ENCODE measurements around the gene CDC7. TPM values are rescaled to one million over a fixed set of nuclear protein-coding genes. Genes with fewer than 3 reads are reported as not detected.

The CDC7 gene
- total RNA-seq, 1 donor from 2014 or later, result 1.6 TPM

DNA sequence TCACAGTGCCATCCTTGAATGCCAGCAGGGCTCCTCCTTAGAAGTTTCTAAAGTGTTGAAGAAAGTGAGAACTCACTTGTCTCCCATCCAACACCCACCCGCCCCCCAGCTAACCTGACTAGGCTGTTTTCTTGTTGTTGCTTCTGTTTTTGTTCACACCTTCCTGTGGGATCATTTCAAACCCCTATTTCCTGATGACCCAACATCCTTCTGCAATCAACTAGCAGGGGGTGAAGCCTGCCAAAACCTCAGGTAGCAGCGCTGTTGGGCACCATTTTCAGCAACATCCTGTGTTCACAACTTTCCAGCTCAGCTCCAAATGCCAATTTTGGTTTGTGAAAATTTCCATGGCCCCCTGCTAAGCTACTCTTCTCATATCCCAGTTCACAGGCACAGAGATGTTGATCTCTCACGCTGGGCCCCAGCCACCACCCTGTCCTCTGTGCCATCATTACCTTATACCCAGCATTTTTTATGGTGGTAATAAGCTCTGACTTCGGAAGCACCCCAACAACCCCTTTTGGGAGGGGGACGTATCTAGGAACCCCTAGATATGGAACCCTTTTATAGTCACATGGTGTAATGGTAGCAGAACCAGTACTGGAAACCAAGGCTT is 41.4 kb downstream of the CDC7 start:
- no peak for DNase-seq (ENCODE audit: low spot score)
- intact Hi-C loops (cut with DNase I), result no loop called here

DNA sequence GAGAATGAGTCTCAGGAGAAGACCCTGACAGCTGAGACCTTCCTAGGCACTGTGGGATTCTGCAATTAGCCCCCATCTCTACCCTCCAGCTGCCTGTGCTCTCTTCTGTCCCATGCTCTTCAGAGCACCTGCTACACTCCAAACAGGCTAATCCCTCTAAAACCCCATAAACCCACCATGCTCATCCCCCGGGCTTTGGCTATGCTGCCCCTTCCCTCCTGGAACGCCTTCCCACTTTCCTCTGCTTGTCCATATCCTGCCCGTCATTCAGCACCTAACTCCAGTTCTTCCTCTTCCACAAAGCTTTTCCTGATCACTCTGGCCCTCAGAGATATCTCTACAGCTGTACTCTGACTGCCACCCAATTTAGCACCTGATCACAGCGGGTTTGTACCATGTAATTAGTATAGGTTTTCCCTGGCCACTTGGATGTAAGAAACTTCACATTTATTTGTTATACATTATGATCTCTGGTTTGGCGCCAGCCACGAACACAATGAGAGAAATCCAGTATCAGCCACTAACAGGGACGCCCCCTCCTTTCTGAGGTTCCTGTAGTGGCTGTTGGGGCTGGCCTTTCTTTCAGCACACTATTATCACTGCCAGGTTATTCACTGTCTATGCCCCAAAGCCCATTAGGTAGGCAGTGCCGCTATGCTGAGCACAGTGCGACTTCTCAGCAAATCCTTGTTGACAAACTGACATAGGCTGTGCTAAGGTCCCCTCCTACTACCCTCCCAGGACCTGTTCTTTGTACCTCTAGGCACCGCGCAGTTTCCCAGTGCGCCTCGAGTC is 45.1 kb downstream of the CDC7 start:
- DNase-seq (ENCODE audit: low spot score), result no peak
- intact Hi-C loops (cut with DNase I), result no loop called here

DNA sequence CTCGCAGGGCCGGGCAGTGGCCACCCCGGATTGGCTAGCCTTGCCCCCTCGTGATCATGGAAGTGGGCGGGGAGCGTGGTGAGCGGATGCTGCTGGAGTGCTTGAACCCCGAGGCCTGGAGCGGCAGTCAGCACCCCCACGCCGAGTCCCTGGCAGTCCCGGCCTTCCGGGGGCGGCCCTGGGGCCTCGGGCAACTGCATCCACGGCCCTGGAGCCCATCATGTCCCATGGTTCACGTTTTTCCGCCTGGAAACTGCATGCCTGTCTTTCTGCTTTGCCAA is 45.6 kb downstream of the CDC7 start:
- intact Hi-C loops (cut with DNase I), result no loop called here
- DNase-seq (ENCODE audit: low spot score), result no peak

DNA sequence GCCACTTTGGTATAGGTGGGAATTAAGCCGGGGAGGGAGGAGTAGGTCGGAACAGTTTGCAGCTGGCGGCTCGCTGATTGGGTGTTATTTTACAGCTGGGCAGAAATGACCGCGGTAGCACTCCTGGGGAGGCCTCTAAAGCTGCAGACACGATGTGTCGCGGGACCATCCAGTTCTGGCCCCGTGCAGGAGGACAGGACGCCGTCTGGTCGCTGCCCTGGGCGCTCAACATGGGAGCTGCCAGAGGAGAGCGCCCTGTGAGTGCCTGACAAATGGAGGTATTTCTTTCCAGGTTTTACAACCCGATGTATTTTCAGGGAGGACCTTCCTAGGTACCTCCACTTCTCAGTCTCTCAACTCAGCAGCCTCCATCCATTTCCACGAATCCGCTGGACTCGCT is 46.2 kb downstream of the CDC7 start:
- DNase-seq (ENCODE audit: low spot score), result no peak
- intact Hi-C loops (cut with DNase I), result no loop called here

DNA sequence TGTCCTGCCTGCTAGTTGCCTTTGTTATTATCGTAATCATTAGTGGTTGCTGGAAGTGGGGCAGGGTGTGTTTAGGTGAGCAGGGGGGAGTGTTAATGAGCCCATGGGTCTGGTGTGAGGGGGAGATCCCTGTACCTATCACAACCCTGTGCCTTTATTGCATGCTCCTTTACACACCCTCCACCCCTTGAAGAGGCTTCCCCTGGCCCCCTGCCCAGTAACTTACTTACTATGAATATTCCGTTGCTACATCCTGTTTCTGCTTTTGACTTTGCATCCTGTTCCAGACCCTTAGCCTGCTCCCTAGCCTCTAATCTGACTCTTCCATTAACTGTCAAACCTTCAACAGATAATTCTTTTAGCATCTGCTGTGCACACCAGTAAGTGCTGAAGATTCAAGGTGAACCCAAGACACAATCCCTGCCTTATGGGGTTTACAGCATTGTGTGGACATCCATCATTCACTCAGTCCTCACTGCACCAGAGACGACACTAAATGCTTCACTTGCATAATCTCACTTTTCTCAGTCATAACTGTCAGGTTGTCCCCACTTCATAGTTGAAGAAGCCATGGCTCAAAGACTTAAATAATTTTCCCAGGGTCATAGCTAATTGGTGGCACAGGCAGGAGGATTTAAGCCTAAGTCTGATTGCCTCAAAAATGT is 47.9 kb downstream of the CDC7 start:
- DNase-seq (ENCODE audit: low spot score), result no peak
- intact Hi-C loops (cut with DNase I), result no loop called here

DNA sequence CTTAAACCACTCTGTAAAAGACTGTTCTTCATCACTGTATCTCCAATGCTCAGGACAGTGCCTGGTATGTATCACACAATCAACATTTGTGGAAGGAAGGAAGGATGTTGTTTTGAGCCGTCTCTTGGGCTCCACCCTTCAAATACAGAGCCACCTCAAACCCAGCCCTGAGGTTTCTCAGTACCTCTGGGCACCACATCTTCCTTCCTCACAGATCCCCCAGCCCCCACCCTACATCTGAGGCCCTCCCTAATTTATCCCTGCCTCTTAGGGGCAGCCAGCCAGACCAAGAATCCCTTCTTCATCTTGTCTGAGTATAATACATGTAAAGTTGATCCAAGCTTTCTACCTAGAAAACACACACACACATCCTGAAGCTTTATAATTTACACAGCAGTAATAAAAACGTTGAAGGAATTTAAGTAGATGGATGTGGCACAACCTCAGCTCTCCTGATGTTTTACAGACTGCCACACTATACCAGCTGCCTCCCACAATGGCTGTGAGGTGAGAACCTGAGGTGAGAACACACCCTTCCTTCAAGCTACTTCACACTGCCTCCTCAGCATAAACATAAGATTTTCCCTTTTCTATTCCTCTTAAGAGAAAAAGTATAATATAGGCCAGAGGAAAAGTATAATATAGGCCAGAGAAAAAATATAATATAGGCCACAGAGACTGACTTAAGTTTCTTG is 48.5 kb downstream of the CDC7 start:
- DNase-seq (ENCODE audit: low spot score), result no peak
- intact Hi-C loops (cut with DNase I), result no loop called here

DNA sequence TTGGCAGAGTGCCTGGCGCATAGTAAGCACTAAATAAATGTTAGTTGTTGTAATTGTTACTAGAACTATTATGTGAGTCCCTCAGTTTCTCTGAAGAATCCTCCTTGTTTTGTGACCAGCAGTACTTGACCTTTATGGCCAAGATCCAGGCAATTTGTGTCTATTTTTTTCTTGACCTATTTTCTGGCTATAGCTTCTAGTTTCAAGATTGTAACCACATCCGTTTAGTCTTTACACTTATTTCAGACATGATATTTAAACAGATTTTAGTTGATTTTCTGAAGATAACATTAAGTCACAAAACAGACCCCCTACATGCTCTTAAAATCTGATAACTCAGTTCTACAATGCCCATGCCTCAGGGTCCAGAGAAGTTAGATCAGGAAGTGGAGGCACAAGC is 50.3 kb downstream of the CDC7 start:
- no peak for DNase-seq (ENCODE audit: low spot score)
- intact Hi-C loops (cut with DNase I), result no loop called here

DNA sequence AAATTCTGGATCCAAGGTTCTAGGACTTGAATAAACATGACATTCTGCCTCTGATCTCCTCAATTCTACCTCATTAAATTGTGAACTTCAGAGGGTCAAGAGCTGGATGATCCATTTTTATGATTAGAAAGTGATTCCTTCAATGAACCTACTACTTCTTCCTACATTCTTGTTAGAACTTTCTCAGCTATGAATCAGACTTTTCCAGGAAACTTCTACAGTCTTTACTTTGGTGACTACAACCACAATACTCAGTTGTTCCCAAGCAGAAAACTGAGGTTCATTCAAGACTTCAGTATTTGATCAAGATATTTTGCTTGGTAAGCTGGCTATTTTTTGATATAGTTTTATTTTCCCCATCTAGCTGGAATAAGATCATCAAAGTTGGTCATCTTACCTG is 51.4 kb downstream of the CDC7 start:
- intact Hi-C loops (cut with DNase I), result no loop called here
- no peak for DNase-seq (ENCODE audit: low spot score)

DNA sequence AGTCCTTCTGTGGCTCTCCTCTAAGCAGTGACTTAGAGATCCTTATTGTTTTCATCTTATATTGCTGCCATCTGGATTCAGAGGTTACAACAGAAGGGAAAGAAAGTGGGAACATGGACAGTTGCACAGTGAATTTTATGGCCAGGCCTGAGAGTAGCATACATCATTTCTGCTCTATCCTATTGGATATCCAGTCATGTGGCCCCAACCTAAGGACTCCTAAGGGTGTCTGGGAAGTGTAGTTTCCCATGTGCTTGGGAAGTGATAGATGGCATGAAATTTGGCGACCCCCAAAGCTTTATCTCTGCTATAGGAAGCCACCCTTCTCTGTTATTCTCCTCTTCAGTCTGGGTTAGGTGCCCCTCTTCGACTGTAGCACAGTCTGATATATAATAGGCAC is 51.9 kb downstream of the CDC7 start:
- intact Hi-C loops (cut with DNase I), result no loop called here
- DNase-seq (ENCODE audit: low spot score), result no peak

DNA sequence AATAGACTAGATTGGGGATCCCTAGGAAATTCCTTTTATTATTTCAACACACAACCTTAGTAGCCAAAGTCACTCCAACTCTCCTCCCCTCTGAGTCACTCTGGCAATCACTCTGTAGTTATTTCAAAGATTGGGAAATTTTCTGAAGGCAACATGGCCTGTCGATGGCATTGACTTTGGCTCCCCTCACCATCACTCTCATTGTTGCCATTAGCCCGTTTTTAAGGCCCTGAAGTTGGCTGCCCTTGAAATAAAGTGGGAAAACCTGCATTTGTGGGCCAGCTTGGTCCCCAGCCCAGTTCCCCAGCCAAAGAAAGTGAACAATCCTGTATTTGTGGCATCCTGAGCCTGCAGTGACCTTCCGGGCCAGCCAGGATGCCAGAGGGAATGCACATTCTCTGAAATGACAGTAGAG is 52.5 kb downstream of the CDC7 start:
- no peak for DNase-seq (ENCODE audit: low spot score)

DNA sequence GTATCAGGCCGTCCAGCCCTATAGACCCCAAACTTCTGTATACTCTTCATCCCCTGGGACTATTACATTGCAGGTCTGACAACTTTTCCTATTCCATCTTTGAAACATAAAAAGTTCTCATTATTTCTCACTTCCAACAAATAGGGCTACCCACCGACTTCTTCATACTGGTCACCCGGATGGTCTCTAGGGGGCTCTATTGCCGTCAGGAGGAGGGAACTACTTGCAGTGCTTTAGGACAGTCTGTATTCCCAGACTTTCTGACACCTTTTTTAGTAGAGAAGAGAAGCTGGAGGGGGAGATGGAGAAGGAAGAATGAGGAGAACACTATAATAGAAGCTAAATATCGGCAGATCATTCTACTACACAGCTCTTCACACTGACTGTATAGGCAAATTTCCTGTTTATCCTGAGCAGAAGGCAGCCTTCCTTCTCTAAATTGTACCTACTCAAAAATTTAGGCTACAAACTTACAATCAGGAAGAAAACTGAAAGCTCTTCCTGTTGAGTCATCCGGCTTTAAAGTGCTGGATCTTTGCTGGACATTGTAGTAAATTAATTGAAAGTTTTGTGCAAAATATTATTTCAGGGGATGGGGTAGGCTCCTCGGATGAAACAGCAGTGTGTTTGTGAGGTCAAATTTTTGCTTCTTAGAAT is 54.6 kb downstream of the CDC7 start:
- no peak for DNase-seq (ENCODE audit: low spot score)
- intact Hi-C loops (cut with DNase I), result no loop called here

More for the DNA sequence above, 52.5 kb downstream of the CDC7 start:
- intact Hi-C loops (cut with DNase I), result no loop called here

DNA sequence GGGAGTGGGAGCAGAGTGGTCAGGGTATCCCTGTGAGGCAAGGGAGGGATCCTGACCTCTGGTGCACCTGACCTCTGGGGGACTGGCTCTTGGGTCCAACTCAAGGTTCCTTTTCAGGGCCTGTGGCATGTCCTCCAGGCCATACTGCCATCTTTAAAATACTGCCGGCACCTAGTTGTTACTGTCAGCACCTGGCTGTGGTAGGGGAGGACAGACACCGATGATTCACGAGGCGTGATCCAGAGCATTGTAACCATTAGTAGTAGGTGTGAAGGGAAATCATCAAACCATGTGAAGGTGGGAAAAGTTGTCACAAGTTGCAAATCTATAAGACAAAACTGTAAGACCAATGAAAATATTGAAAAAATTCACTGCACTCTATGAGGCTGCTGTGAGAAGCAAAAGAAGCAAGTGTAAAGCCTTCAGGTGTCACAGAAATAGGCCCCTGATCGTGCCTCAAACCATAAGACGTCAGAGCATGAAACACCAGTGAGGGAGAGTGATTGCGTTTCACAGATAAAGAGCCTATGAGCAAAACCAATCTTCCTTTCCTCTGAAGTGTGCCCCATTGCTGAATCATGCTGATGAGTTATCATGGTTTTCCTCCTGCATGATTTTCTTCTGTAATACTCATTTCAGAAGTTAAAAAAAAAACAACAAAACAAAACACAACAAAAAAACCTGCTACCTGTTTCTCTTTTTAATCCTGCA is 55.3 kb downstream of the CDC7 start:
- intact Hi-C loops (cut with DNase I), result no loop called here
- DNase-seq (ENCODE audit: low spot score), result no peak

DNA sequence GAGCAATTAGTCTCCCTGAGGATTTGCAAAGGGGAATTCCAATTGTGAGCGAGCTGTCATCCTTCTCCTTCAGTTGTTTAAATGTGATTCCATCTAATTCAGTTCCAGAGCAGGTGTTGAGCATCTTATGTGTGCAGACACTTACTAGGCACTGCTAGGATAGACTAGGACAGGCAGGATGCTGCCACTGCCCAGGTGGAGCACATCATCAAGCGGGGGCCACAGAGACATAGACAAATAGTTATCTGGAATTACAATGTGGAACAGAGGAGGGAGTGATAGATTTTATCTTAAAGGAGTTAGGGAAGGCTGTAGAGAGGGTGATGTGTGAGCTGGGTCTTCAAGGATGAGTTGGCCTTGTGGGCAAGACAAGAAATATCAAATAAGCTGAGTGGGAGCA is 55.9 kb downstream of the CDC7 start:
- no peak for DNase-seq (ENCODE audit: low spot score)
- intact Hi-C loops (cut with DNase I), result no loop called here

DNA sequence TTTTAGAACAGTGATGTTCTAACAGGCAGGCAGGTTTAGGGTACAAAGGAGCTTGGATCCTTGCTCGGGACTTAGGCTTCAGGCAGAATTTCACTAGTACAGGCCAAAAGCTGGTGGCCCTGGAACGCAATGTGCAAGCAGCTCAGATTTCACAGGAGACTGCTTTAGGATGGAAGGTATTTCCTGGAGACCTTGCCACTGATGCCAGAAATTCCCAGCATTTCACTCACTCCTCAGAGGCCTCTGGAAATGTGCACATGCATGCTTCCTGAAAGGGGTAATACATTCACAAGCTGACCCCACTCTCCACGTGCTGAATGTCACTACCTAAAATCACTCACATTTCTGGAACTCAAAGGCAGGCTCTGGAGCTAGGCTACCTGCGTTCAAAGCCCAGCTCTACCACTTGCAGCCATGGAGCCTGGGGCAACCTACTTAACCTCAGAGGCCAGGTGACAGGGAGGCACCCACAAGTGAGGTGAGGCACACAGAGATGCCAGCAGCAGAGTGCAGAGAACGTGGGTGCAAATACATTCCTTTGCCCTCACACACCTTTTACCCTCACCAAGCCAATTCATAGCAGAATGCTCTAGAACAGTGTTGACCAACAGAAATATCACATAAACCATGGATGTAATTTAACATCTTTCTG is 56.5 kb downstream of the CDC7 start:
- DNase-seq (ENCODE audit: low spot score), result no peak
- intact Hi-C loops (cut with DNase I), result no loop called here

DNA sequence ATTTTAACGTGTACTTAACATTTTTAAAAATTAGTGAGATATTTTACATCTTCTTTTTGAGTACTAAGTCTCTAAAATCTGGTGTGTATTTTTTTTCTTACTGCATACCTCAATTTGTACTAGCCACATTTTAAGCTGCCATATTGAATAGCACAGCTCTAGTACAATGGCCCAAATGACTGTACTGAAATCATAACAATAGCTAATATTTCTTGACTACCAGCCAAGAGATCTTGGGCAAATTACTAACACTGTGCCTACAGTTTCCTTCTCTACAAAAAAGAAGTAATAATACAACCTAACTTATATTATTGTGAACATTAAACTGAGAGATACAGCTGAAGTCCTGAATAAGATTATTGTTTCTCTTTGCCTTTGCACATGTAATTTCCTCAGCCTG is 57.2 kb downstream of the CDC7 start:
- DNase-seq (ENCODE audit: low spot score), result no peak
- intact Hi-C loops (cut with DNase I), result no loop called here

DNA sequence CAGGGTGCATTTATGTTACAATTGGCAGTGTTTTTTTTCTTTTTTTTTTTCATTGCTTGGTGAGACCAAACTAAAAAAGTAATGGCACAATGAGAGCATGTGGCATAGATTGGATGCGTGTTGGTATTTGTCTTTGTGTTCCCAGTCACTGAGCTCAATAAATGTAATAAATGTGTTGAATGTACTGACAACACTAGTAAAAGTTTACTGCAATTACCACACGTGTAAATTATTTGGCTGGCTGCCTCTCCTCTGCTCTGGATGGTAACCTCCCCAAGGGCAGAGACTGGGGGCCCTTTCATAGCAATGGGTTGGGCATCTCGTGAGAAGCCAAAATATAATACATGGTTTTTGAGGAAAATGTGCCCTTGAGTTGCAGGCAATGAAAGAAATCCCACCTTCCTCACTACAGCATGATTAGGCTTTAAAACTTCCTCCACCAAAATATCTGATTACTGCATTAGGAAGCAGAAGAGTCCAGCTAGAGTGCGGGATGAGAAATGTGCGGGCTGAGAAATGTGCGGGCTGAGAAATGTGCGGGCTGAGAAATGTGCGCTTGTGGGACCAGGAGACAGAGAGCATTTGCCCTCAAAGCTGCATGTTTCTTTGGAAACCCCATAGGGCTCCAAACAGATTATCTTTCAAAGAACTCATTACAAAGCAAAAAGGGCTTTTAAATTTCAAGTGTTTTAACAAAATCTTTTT is 58.5 kb downstream of the CDC7 start:
- DNase-seq (ENCODE audit: low spot score), result no peak
- intact Hi-C loops (cut with DNase I), result no loop called here

DNA sequence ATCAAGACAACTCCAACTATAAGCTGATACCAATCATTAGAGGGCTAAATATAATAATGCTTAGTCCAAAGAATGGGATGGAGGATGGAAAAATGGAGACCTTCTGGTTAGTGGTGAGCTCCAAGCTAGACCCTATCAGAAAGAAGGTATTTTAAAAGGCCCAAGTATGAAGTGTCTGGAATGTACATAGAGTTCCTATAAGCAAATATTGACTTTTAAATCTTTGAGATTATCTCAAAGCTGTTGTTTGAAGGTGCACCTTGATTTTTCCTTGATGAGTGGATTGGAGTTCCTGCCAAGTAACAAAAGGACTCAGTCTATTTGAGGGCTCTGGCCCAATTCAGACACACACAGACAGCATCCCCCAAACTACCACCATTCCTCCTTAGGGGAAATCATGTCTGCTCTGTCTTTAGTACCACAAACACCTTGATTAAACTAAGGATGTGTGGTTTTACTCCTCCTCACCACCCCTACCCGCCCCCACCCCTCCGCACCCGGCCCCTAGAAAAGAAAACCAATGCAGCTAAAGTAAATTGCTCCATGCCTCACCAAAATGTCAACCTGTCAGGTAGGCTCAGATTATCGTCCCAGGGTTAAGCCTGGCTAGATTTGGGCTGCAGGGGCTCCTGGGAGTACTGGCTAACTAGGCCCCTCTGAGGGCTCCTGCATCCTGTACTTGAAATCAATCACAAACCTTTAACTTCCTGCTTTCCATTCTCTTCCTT is 59.4 kb downstream of the CDC7 start:
- no peak for DNase-seq (ENCODE audit: low spot score)
- intact Hi-C loops (cut with DNase I), result no loop called here
